GDM1 (cell line): ENCODE results near the gene GPR183.
A peak's percentile ranks its signal among the peaks of the same experiment; 100 is the strongest.

ENCODE experiments used
- DNase-seq: peaks from one replicate; lab custom pipeline; 2025; lab: John Stamatoyannopoulos, UW

The GPR183 gene

GRCh38 chr13:99294958-99295357 is 12.2 kb downstream of the GPR183 start:
- DNase-seq = no peak

GRCh38 chr13:99294198-99294597 is 13.0 kb downstream of the GPR183 start:
- no peak for DNase-seq

DNA sequence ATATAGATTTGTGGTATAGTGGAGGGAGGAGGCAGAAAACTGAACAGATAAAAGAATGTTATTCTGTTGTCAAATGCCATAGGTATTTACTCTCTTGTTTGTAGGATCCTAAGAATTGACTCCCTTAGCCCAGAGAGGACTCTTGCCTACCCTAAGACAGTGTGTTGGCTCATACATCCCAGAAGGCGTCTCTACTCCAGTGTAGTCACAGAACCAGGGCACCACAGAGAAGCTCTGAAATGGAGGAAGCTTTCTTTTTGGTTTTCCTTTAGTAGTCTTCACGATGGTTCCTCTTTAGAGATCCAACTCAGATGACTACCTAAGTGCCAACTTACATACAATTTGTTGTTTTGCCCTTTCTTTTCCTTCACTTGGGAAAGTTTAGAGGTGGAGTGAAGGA is 14.0 kb downstream of the GPR183 start:
- no peak for DNase-seq

GRCh38 chr13:99290894-99291293 is 16.3 kb downstream of the GPR183 start:
- no peak for DNase-seq

- no peak for DNase-seq
Observed at GRCh38 chr13:99289674-99290337, 17.4 kb downstream of the GPR183 start.

DNA sequence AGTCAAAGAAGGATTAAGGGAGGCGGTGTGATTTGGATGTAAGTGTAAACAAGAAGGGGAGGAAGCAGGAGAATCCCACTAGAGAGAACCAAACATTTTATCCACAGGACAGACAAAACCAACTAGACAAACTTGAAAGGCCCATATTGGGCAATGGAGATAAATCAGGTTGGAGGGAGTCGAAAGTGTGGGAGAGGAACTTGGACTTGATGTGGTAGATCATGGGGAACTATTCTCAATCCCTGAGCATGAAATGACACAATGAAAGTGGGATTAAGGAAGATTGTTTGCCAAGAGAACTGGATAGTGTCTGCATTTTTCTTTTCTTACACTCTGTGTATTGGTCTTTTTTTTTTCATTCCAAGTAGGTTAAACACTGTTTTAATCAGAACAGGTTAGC is 17.9 kb downstream of the GPR183 start:
- no peak for DNase-seq

- no peak for DNase-seq
Observed at GRCh38 chr13:99288089-99288488, 19.1 kb downstream of the GPR183 start.

- DNase-seq = no peak
Observed at GRCh38 chr13:99287551-99287950, 19.6 kb downstream of the GPR183 start.

DNA sequence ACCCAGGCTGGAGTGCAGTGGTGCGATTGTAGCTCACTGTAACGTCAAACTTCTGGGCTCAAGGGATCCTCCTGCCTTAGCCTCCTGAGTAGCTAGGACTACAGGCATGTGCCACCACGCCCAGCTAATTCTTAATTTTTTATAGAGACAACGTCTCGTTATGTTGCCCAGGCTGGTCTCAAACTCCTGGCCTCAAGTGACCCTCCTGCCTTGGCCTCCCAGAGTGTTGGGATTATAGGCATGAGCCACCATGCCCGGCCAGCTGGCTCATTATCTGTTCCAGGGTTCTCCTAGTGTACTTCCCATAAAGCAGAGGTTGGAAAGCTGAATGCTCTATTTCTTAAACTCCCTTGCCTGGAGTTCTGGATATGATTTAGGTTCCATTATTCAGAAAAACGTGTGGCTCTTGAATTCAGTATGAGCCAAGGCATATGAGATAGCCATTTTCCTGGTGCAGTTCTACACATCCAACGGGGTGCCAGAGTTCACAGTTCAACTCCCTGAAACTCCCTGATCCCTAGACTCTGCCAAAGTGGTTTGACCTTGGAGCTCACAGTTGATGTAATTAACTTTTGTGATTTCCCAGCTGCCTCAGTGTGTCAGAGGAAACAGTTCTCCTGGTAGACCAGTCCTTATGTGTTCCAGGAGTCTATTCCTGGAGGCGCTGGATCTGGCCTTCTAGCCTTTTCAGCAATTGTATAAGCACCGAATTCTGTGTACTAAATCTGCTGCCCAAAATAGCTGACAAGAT is 21.6 kb downstream of the GPR183 start:
- no peak for DNase-seq

DNA sequence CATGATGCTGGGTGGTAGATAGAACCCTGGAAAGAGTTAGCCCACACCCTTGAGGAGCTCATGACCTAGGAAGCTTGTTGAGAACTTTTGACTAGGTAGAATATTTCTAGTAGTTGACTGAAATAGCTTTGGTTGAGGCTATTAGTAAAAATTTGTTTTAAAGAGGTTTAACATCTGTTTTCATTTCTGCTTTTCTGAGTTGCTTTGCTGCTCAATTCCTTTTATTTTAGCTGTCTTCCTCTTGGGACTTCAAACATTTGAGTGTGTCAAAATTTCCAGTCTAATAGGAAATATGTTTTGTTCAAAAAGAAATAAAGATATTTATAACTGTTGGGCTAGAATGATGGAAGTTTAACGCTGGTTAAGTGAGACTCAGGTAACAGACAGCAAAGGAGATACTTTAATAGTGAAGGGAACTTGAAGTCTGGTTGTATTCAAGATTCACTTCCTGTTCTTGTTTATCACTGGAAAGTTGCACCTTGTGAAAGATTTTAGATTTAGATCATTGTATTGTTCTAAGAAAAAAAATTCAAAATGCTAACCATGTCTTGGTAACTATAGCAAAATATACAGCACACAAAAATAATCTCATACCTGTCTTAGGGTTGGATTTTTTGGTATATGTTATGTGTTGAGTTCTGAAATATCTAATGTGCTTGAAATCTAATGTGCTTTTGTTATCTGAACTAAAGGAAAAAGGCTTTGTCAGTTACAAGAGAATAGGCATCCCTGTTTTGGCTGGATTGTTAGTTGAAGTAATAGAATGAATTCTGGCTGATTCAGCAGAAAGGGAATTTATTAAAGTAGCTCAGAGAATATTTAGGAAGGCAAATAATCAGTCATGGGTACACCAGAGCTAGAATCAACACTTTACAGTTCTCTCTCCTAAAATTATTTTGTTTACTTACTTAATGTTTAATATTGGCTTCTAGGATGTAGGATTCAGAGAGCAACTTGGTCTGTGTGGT is 24.7 kb downstream of the GPR183 start:
- DNase-seq = no peak

DNA sequence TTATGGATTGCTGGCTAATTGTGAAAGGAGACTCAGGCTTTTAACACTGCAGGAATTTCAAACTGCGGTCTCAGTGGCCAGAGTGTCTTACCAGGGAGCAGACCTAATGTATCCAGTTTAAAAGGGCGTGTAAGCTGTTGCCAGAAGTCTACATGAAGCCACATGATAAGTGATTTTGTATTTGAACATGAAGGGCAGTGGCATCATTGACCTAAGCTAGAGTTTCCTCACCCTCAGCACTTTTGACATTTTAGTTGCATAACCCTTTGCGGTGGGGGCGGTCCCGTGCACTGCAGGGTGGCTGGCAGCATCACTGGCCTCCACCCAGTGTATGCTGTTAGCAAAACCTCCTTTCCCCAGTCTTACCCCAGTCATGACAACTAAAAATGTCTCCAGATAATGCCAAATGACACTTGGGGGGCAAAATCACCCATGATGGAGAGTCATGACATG is 25.4 kb downstream of the GPR183 start:
- no peak for DNase-seq

- no peak for DNase-seq
Observed at GRCh38 chr13:99280166-99280565, 27.0 kb downstream of the GPR183 start.

DNA sequence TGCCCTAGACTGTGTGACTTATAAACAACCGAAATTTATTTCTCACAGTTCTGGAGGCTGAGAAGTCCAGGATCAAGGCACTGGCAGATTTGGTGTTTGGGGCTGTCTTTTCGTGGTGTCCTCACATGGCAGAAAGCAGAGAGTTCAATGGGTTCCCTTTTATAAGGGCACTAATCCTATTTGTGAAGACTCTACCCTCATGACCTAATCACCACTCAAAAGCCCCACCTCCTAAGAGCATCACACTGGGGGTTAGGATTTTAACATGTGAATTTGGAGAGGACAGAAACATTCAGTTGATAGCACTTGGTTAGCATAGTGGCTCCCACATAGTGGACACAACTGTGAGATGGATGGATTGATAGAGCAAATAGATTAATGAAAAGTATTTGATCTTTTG is 27.6 kb downstream of the GPR183 start:
- DNase-seq = no peak

- DNase-seq = no peak
Observed at GRCh38 chr13:99278843-99279242, 28.4 kb downstream of the GPR183 start.

GRCh38 chr13:99278200-99278599 is 29.0 kb downstream of the GPR183 start:
- no peak for DNase-seq

DNA sequence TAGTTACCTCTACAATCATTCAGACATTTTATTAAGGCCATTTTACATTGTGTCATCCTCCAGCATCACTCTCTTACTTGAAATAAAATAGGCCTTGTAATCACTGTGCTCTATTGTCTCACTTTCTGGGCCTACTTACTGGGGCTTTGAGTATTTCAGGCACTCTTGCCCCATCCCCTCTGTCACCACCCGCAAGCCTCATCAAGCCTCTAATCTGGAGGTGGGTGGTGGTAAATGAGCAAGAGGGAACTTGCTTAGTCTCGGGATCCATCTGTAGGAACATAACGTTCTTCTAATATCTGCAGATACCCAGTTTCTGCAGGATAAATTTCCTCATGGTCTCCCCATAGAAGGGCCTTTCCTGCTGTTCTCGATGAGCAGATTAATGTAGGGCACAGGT is 29.6 kb downstream of the GPR183 start:
- no peak for DNase-seq

DNA sequence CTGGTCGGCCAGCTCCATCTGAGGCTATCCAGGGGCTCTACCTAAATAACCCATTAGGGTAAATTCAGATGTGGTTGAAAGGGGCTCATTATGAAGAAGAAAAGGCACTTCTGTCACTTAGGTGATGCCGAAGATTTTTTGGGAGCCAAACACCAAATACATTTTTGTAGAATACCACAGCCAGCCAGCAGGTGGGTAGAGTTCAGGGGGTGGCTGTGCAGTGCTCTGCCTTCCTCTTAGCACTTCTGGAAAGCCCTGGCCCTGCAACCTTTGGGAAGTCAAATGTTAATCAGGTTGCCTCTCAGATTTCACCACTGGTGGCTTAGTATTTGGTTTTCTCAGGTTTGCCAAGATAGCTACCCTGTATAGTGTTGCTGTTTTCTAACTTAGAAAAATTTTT is 30.5 kb downstream of the GPR183 start:
- DNase-seq = no peak

DNA sequence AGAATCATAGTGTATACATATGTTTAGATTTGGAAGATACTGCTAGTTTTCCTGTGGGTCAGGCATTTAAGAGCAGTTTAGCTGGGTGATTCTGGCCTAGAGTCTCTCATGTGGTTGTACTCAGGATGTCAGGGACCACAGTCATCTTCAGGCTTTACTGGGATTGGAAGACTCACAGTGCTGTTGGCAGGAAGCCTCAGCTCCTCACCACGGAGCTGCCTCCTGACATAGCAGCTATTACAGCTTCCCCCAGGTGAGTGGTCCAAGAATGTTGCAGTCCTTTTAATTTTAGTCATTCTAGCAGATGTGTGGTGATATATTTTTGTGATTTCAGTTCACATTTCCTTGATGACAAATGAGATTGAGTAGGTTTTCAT is 32.1 kb downstream of the GPR183 start:
- DNase-seq = peak; percentile 32

DNA sequence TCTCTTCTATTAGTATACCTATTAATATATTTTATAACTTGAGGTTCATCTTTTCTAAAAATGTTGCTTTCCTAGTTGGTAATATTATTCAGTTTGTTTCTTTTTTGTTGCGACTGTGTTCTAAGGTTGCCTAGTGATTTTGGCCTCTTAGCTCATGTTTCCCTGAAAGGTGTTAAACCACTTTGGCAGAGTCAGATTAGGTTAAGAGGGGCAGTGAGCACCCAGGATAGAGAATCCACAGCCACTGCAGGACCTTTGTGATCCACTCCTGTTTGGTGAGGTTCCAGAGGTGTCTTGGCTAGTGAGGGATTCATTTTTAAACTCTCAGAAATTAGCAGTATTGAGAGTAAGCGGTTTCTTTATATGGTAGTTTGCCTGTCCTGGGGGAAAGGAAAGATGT is 34.1 kb downstream of the GPR183 start:
- no peak for DNase-seq

- no peak for DNase-seq
Observed at GRCh38 chr13:99272481-99272880, 34.7 kb downstream of the GPR183 start.

GRCh38 chr13:99271249-99271648 is 36.0 kb downstream of the GPR183 start:
- DNase-seq = no peak

DNA sequence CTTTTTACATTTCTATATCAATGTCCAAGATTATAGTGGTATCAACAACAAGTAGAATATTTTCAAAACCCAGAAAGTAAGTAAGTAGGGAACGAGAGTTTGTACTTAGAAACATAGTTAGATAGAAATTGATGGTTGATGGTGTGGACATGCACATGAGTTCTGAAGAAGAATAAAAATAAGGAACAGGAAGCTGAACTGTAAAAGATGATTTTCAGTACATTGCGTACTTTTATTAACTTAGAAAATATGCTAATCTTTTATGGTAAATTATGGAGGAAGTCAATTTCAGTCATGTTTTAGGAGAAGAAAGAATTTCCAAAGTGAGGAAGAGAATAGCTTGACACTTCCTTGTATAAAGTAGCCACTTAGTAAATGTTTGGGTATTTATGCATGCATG is 36.7 kb downstream of the GPR183 start:
- no peak for DNase-seq
